HL-60 (cell line): ENCODE data around the gene TMED9.

Experiments used
- DNase-seq, 2 experiments: peaks; one replicate each; pipeline ENCODE4 v3.0.0-alpha.2; 2010 to 2020; ENCODE audit warnings: low read depth in 1 of 2, low spot score in 1 of 2
- H3K27ac ChIP-seq: fragments of 250-450 bp; sonication (Bioruptor Pico); replicated peaks from 2 replicates; pipeline ENCODE4 v1.5.1; 2020; ENCODE audit warnings: mild to moderate bottlenecking, moderate library complexity
- H3K27me3 ChIP-seq: fragments of 250-450 bp; sonication (Bioruptor Pico); 2 replicates; pipeline ENCODE4 v1.5.1; 2021; ENCODE audit warnings: mild to moderate bottlenecking, moderate library complexity; ENCODE audit not compliant: insufficient read depth, poor library complexity, severe bottlenecking
- H3K4me3 ChIP-seq: replicated peaks from 2 replicates; pipeline ENCODE4 v1.5.1; 2011; ENCODE audit warnings: mild to moderate bottlenecking, control low read depth, low read length; ENCODE audit not compliant: insufficient read depth
- CTCF ChIP-seq: IDR thresholded peaks from one replicate; pipeline ENCODE4 v1.5.1; 2011; ENCODE audit warnings: low read length, control low read depth, inconsistent platforms; ENCODE audit not compliant: insufficient read depth
- GABPA ChIP-seq: IDR thresholded peaks from 2 replicates; pipeline ENCODE4 v1.6.1; 2012; ENCODE audit warnings: low read depth
- POLR2AphosphoS5 ChIP-seq: IDR thresholded peaks from 2 replicates; pipeline ENCODE4 v1.6.1; 2012; ENCODE audit warnings: low read depth
- REST ChIP-seq: IDR thresholded peaks from 2 replicates; pipeline ENCODE4 v1.6.1; 2012; ENCODE audit warnings: low read depth; ENCODE audit not compliant: insufficient replicate concordance
- SPI1 ChIP-seq: IDR thresholded peaks from 2 replicates; pipeline ENCODE4 v1.6.1; 2012; ENCODE audit warnings: low read depth, mild to moderate bottlenecking, borderline replicate concordance

The TMED9 gene

GRCh38 chr5:177606071-177607051, 14.4 kb downstream of the TMED9 start:
- no peak for DNase-seq
- H3K27ac ChIP-seq, result no peak overlapping the region
- no peak overlapping the region for H3K4me3 ChIP-seq
- H3K27me3 ChIP-seq, result no peaks in the 10 kb centered on the region
- TF ChIP-seq SPI1 (no peak), POLR2AphosphoS5 (no peak), CTCF (no peak), GABPA (no peak), REST (no peak)

- Histone ChIP-seq H3K27ac (no peak overlapping the region), H3K4me3 (no peak overlapping the region), H3K27me3 (no peaks in the 10 kb centered on the region)
- no peak for DNase-seq
- no peak for TF ChIP-seq CTCF
- no peak for TF ChIP-seq POLR2AphosphoS5
Measured at GRCh38 chr5:177607115-177607451, 15.1 kb downstream of the TMED9 start.

GRCh38 chr5:177607452-177608192, 15.6 kb downstream of the TMED9 start:
- Histone ChIP-seq H3K27ac (no peak overlapping the region), H3K27me3 (no peaks in the 10 kb centered on the region), H3K4me3 (no peak overlapping the region)
- no peak for TF ChIP-seq POLR2AphosphoS5
- peak; percentile 84 for TF ChIP-seq CTCF
- no peak for TF ChIP-seq GABPA
- TF ChIP-seq SPI1, result no peak
- TF ChIP-seq REST, result no peak
- peak; percentile 51 to 85 for DNase-seq
